NCI-H226 (cell line): ENCODE results near the gene ATP2C1.
"Not testable (repeated sequence)": the region's sequence is repeated elsewhere in the genome, so short reads cannot be mapped to it uniquely, and the experiment has no call there.

Source experiments
- DNase-seq: peaks from one replicate; pipeline ENCODE4 v3.0.0-alpha.2; 2015

The ATP2C1 gene

GRCh38 chr3:130893376-130894129 is at the start of gene ATP2C1:
ATP2C1 (plus strand) TSS chr3:130894084; CDS start chr3:130894770, 686 bp downstream.
- DNase-seq: peak; percentile 94

GRCh38 chr3:130844462-130844861 is 49.4 kb upstream of the ATP2C1 start:
- DNase-seq: no peak

GRCh38 chr3:130846181-130846580 is 47.7 kb upstream of the ATP2C1 start:
- DNase-seq: no peak

- no peak for DNase-seq
Measured at GRCh38 chr3:130849091-130849552, 44.8 kb upstream of the ATP2C1 start.

GRCh38 chr3:130850044-130850797 is 43.7 kb upstream of the ATP2C1 start:
- peak; percentile 98 for DNase-seq

GRCh38 chr3:130850843-130851242 is 43.0 kb upstream of the ATP2C1 start:
- DNase-seq: no peak

- no peak for DNase-seq
Measured at GRCh38 chr3:130851277-130851676, 42.6 kb upstream of the ATP2C1 start.

GRCh38 chr3:130853581-130853980 is 40.3 kb upstream of the ATP2C1 start:
- no peak for DNase-seq

GRCh38 chr3:130854208-130854864 is 39.5 kb upstream of the ATP2C1 start:
- DNase-seq: no peak

- DNase-seq: no peak
Measured at GRCh38 chr3:130857336-130858026, 36.4 kb upstream of the ATP2C1 start.

GRCh38 chr3:130862130-130862529 is 31.8 kb upstream of the ATP2C1 start:
- not testable (repeated sequence) for DNase-seq

GRCh38 chr3:130865489-130865888 is 28.4 kb upstream of the ATP2C1 start:
- DNase-seq: no peak

- no peak for DNase-seq
Measured at GRCh38 chr3:130866327-130866726, 27.6 kb upstream of the ATP2C1 start.

GRCh38 chr3:130870423-130870822 is 23.5 kb upstream of the ATP2C1 start:
- no peak for DNase-seq

GRCh38 chr3:130876594-130876993 is 17.3 kb upstream of the ATP2C1 start:
- DNase-seq: no peak

GRCh38 chr3:130878464-130878863 is 15.4 kb upstream of the ATP2C1 start:
- DNase-seq: no peak

GRCh38 chr3:130889416-130889946 is 4.4 kb upstream of the ATP2C1 start:
- no peak for DNase-seq

- peak; percentile 52 for DNase-seq
Measured at GRCh38 chr3:130892759-130893375, 1.0 kb upstream of the ATP2C1 start.

GRCh38 chr3:130894130-130894985 is 474 bp downstream of the ATP2C1 start:
- peak; percentile 36 for DNase-seq

- DNase-seq: no peak
Measured at GRCh38 chr3:130894986-130895280, 1.0 kb downstream of the ATP2C1 start.
